Measurements from ENCODE around the gene KLHL24.
"Not testable (repeated sequence)": the region's sequence is repeated elsewhere in the genome, so short reads cannot be mapped to it uniquely, and the experiment has no call there.

Gene KLHL24

DNA sequence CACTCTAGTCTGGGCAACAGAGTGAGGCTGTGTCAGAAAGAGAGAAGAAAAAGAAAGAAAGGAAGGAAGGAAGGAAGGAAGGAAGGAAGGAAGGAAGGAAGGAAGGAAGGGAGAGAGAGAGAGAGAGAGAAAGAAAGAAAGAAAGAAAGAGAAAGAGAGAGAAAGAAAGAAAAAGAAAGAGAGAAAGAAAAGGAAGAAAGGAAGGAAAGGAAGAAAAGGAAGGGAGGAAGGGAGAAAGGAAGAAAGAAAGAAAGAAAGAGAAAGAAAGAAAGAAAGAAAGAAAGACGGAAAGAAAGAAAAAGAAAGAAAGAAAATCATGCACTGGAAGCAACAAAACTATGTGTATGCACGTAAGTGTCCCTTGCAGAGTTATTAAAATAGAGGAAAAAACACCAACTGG lies 12.9 kb upstream of the KLHL24 start:
- H3K36me3 Mint-ChIP-seq; H3K4me3 Mint-ChIP-seq; H3K4me1 Mint-ChIP-seq (ENCODE audit: low read depth); H3K27ac Mint-ChIP-seq; H3K9me3 Mint-ChIP-seq (ENCODE audit: low read depth); H3K27me3 Mint-ChIP-seq: not testable (repeated sequence)

DNA sequence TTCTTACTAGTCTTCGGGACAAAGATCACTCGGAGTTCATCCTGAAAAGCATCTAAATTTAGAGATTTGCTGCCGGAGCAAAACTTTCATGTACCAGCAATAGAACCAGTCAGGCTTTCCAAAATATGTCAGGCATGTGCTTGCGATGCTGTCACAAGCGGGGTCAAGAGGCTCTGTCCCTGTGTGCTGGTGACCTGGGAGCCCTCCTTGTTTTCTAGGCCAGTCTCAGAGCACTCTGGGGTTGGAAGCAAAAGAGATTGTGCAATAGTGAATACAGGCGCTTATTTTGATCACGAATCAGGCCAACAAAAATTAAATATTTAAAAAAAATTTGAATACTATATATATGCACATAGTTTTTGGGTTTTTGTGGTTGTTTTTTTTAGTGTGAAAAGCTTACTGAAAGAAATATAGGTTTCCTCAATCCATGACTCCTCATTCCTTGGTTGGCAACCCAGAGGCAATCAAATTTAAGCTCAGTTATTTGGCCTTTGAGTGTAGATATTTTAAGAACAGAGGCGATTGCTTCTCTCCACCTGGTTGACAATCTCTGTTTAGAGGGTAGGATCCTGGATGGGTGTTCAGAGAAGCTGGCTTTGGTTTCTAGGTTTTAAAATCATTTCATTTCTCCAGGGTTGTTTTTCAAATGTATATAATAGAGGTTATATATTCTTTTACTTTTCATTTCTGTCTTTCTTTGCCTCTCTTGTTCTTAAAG lies 8.4 kb upstream of the KLHL24 start:
- no peaks in the 10 kb centered on the region for H3K4me1 Mint-ChIP-seq (ENCODE audit: low read depth)
- no peaks in the 10 kb centered on the region for H3K9me3 Mint-ChIP-seq (ENCODE audit: low read depth)
- no peak overlapping the region for H3K4me3 Mint-ChIP-seq
- H3K27ac Mint-ChIP-seq: no peak overlapping the region
- H3K27me3 Mint-ChIP-seq: no peaks in the 10 kb centered on the region
- H3K36me3 Mint-ChIP-seq: peaks cover 2% of the 10 kb centered on the region

DNA sequence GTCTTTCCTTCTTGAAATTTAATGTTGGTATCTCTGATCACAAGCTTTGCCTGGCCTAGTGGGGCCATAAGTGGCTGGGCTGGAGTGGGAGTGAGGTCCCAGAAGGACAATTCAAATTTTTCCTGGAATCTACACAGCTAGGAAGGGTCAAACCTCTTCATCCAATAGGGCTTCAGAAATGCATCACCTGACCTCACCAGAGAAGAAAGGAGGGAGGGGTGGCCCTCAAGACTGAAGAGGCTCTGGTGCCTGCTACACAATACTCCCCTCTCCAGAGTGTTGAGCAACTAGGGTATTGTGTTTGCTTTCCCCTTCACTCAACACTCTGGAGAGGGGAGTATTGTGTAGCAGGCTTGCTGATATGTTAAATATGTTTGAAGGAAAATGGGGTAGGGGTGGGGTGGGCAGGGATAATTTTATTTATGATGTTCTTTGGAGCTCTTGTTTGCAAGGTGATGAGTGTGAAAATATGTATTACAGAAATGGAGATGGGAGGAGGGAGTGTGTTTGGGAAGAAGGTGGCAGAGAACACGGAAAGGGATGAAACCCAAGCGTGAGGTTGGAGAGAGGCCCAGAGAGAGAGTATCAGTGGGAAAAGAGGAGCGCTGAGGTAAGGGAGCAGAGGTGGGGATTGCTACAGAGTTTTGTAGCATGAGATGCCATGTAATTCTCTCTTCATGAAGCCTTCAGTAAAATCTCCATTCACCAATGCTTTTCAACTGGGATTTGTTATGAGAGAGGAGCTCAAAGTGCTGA lies 5.7 kb upstream of the KLHL24 start:
- H3K4me1 Mint-ChIP-seq (ENCODE audit: low read depth): no peaks in the 10 kb centered on the region
- no peaks in the 10 kb centered on the region for H3K27me3 Mint-ChIP-seq
- H3K27ac Mint-ChIP-seq: no peak overlapping the region
- no peak overlapping the region for H3K4me3 Mint-ChIP-seq
- H3K36me3 Mint-ChIP-seq: peaks cover 2% of the 10 kb centered on the region
- H3K9me3 Mint-ChIP-seq (ENCODE audit: low read depth): no peaks in the 10 kb centered on the region

DNA sequence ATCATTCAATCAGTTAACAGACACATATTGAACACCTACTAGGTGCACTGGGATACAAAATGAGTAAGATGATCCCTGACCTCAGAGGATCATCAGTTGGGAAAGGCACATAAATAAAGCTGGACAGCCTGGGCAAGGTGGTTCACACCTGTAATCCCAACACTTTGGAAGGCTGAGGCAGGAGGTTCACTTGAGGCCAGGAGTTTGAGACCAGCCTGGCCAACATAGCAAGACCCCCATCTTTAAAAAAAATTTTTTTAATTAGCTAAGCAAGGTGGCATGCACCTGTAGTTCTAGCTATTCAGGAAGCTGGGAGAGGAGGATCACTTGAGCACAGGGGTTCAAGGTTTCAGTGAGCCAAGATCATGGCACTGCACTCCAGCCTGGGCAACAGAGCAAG lies 3.7 kb upstream of the KLHL24 start:
- no peak overlapping the region for H3K27ac Mint-ChIP-seq
- no peaks in the 10 kb centered on the region for H3K27me3 Mint-ChIP-seq
- H3K4me1 Mint-ChIP-seq (ENCODE audit: low read depth): peaks cover 5% of the 10 kb centered on the region
- H3K9me3 Mint-ChIP-seq (ENCODE audit: low read depth): no peaks in the 10 kb centered on the region
- peaks cover 2% of the 10 kb centered on the region for H3K36me3 Mint-ChIP-seq
- no peak overlapping the region for H3K4me3 Mint-ChIP-seq

DNA sequence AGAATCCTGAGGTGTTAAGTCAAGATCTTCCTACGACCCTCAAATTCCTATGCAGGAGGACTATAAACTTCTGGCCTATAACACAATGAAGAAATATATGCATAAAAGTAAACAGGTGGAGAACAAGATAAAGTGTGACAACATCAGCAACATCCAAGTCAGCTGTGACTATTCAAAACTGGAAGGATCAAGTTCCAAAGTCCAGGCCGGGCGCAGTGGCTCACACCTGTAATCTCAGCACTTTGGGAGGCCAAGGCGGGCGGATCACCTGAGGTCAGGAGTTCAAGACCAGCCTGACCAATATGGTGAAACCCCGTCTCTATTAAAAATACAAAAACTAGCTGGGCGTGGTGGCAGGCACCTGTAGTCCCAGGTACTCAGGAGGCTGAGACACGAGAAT lies 2.7 kb upstream of the KLHL24 start:
- H3K4me1 Mint-ChIP-seq (ENCODE audit: low read depth): peaks cover 14% of the 10 kb centered on the region
- not testable (repeated sequence) for H3K4me3 Mint-ChIP-seq, H3K36me3 Mint-ChIP-seq

DNA sequence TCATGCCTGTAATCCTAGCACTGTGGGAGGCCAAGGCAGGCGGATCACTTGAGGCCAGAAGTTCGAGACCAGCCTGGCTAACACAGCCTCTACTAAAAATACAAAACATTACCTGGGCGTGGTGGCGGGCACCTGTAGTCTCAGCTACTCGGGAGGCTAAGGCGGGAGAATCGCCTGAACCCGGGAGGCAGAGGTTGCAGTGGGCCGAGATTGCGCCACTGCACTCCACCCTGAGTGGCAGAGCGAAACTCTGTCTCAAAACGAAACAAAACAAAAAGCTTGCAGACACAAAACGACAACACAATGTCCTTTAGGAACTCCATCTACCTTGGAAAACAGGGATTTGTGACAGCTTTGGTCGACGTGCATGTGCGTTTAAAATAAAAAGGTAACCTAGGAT lies 716 bp upstream of the KLHL24 start:
- Mint-ChIP-seq H3K27ac (peak overlapping the region; percentile 72), H3K36me3 (no peaks in the 10 kb centered on the region)

More for the DNA sequence above, 2.7 kb upstream of the KLHL24 start:
- not testable (repeated sequence) for H3K9me3 Mint-ChIP-seq (ENCODE audit: low read depth); H3K27me3 Mint-ChIP-seq; H3K27ac Mint-ChIP-seq

DNA sequence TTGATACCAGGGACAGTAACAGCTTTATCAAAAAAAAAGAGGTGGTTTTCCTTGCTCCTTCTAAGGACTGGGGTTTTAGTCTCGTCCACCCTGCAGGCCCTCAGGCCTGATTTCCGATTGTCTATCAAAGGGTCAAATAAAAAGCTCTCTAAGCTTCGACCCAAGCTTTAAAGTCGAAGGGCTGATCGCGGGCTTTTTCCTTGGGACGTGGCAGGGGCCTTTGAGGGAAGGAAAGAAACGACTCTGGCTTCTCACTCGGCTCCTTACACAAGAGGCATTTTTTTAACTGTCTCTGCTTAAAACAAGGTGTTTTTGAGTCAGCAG lies 354 bp upstream of the KLHL24 start:
- H3K27me3 Mint-ChIP-seq: no peaks in the 10 kb centered on the region
- H3K4me3 Mint-ChIP-seq: peak overlapping the region; percentile 92
- peak overlapping the region; percentile 72 for H3K27ac Mint-ChIP-seq
- peaks cover 31% of the 10 kb centered on the region for H3K4me1 Mint-ChIP-seq (ENCODE audit: low read depth)
- H3K9me3 Mint-ChIP-seq (ENCODE audit: low read depth): no peaks in the 10 kb centered on the region
- no peaks in the 10 kb centered on the region for H3K36me3 Mint-ChIP-seq

More for the DNA sequence above, 716 bp upstream of the KLHL24 start:
- peaks cover 27% of the 10 kb centered on the region for H3K4me1 Mint-ChIP-seq (ENCODE audit: low read depth)
- peak overlapping the region; percentile 92 for H3K4me3 Mint-ChIP-seq
- no peaks in the 10 kb centered on the region for H3K9me3 Mint-ChIP-seq (ENCODE audit: low read depth)
- H3K27me3 Mint-ChIP-seq: no peaks in the 10 kb centered on the region

DNA sequence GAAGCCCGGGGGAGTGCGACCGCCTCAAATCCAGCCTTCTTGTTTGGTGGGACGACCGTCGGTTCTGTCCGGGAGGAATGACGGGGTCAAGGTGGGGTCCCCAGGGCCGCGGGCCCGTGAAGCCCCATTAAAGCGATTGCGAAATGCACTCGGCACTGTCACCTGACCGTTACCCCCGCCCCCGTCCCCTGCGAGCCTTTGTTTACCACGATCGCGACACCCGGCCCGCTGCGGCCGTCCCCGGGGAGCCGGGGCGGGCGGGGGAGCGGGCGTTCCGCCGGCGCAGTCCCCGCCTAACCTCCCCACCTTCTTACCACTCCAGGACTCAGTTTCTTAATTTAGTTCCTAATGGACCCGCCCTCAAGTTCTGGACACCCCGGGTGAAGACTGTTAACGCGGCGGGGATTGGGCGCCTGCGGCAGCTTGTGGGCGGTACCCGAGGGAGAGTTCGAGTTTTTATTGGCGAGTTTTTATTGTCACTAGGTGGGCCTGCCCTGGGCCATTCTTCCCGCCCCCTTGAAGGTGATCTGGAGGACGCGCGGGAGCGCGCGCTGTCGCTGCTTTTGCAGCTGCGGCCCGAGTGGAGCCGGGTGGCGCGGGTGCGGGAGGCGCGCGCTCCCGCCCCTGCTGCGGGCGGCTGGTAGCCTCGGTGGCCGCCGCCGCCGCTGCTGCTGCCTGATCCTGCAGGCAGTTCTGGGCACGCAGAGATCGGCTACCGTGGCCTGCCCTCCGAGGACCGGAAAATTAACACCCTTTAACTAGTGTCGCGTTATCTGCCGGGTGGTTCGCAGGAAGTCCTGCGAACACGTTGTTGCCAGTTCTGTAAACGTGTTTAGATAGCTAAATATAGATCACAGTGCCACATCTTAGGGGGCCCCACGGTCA lies 1.0 kb downstream of the KLHL24 start:
- Mint-ChIP-seq H3K36me3 (peaks cover under 1% of the 10 kb centered on the region), H3K9me3 (ENCODE audit: low read depth) (no peaks in the 10 kb centered on the region), H3K4me1 (ENCODE audit: low read depth) (peaks cover 36% of the 10 kb centered on the region), H3K27me3 (no peaks in the 10 kb centered on the region), H3K4me3 (peak overlapping the region; percentile 92), H3K27ac (peak overlapping the region; percentile 94)

DNA sequence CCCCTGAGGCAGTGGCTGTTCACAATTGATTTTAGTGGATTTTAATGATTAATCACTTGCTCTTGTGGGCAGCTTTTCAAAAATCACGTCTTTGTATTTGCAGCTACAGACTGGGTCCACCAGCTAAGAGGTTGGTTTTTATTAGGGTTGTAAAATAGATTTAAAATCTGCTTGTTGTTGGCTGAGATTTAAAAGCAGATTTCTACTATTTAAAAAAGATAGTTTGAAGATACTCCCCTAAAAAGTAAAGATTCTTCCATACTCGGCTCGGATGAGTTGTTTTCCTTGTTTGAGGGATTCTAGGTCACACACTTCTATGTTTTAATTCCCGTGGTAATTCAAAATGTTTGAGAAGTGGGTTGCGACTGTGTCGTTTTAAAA lies 1.7 kb downstream of the KLHL24 start:
- Mint-ChIP-seq H3K27me3 (no peaks in the 10 kb centered on the region), H3K27ac (peak overlapping the region; percentile 94), H3K9me3 (ENCODE audit: low read depth) (no peaks in the 10 kb centered on the region), H3K4me1 (ENCODE audit: low read depth) (peaks cover 42% of the 10 kb centered on the region), H3K4me3 (peak overlapping the region; percentile 92), H3K36me3 (peaks cover 6% of the 10 kb centered on the region)

DNA sequence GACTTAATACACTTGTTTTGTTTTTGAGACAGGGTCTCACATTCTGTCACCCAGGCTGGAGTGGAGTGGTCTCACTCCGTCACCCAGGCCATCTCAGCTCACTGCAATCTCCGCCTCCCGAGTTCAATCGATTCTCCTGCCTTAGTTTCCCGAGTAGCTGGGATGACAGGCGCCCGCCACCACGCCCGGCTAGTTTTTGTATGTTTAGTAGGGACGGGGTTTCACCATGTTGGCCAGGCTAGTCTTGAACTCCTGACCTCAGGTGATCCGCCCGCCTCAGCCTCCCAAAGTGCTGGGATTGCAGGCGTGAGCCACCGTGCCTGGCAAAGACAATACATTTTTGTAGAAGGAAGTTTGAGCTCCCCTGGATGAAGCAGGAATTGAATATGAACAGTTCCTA lies 2.2 kb downstream of the KLHL24 start:
- peaks cover 46% of the 10 kb centered on the region for H3K4me1 Mint-ChIP-seq (ENCODE audit: low read depth)
- H3K27me3 Mint-ChIP-seq; H3K9me3 Mint-ChIP-seq (ENCODE audit: low read depth); H3K36me3 Mint-ChIP-seq: not testable (repeated sequence)
- H3K4me3 Mint-ChIP-seq: peak overlapping the region; percentile 92
- peak overlapping the region; percentile 94 for H3K27ac Mint-ChIP-seq

DNA sequence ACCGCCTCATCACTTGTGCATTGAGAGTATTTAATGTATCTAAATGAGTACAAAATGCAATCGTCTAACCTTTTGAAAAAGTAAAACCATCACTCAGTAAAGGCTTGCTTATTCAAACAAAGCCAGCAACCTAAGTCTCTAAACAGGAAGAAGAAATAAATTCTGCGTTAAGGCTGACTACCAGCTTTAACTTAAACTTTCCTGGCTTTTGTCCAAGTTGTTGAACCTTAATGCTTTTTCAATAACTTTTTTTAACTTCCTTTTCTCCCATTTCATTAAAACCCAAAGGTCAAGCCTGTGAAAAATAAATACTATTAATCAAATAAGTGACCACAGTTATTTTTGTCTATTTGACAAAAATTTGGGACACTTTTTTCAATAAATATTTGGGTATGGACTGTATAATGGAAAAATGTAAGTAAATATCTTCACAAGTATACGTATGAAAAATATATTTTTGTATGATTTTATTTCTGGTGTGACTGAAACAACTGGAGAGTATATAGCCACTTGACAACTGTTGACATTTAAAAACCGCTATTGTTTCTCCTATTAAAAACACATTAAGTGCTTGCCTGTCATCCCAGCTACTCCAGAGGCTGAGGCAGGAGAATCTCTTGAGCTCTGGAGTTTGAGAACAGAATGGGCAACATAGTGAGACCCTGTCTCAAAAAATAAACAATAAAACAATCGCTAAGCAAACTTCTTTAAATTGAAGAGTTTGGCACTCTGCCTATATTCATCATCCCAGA lies 2.9 kb downstream of the KLHL24 start:
- peaks cover 46% of the 10 kb centered on the region for H3K4me1 Mint-ChIP-seq (ENCODE audit: low read depth)
- no peaks in the 10 kb centered on the region for H3K27me3 Mint-ChIP-seq
- H3K27ac Mint-ChIP-seq: peak overlapping the region; percentile 94
- H3K4me3 Mint-ChIP-seq: peak overlapping the region; percentile 92
- H3K9me3 Mint-ChIP-seq (ENCODE audit: low read depth): no peaks in the 10 kb centered on the region
- peaks cover 6% of the 10 kb centered on the region for H3K36me3 Mint-ChIP-seq

DNA sequence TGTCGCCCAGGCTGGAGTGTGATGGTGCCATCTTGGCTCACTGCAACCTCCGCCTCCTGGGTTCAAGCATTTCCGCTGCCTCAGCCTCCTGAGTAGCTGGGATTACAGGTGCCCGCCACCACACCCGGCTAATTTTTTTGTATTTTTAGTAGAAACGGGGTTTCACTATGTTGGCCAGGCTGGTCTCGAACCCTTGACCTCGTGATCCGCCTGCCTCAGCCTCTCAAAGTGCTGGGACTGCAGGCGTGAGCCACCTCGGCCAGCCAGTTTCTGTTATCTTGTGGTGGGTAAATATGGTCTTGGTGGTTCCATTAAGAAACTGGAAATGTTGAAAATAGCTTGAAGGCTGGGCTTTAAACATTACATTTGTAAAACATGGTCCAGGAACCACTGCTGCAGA lies 5.2 kb downstream of the KLHL24 start:
- H3K4me1 Mint-ChIP-seq (ENCODE audit: low read depth): peaks cover 54% of the 10 kb centered on the region
- H3K4me3 Mint-ChIP-seq; H3K9me3 Mint-ChIP-seq (ENCODE audit: low read depth); H3K27me3 Mint-ChIP-seq; H3K27ac Mint-ChIP-seq; H3K36me3 Mint-ChIP-seq: not testable (repeated sequence)

DNA sequence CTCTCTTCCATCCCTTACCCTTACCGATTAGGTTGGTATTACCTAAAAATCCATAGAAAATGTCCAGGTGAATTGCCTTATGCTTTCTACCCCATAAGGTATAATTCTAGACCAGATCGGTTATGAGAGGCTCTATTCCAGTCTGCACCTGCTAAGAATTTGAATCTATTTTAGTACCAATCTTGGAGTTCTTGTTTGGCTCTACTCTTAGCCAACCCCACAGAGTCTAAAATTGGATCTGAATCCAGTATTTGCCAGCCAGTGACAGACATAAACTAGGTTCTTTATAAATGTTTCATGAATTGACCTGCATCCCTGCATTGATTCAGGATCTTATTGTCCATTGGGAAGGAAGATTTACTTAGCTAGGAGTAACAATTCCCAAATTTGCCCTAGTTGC lies 6.5 kb downstream of the KLHL24 start:
- H3K27ac Mint-ChIP-seq: peak overlapping the region; percentile 64
- H3K27me3 Mint-ChIP-seq: no peaks in the 10 kb centered on the region
- H3K4me1 Mint-ChIP-seq (ENCODE audit: low read depth): peaks cover 53% of the 10 kb centered on the region

DNA sequence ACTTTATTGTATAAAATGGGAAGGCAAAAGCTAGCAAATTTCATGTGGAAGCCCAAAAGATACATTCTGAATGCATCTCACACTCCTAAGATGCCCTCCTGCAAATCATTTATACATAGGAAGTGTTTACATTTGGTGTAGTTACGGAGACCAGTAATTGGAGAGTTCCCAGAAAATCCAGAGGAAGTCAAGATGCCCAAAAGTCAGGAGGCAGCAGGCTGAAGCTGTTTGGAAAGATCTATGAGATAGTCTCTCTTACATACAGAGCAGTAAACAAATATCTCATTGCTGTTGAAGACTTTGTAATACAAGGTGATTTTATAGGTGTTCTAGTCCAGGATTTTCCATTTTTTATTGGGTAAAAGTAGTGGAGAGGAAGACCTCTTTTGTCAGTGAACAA lies 8.8 kb downstream of the KLHL24 start:
- Mint-ChIP-seq H3K27ac (no peak overlapping the region), H3K27me3 (no peaks in the 10 kb centered on the region), H3K4me1 (ENCODE audit: low read depth) (peaks cover 35% of the 10 kb centered on the region), H3K4me3 (no peak overlapping the region), H3K36me3 (peaks cover 18% of the 10 kb centered on the region), H3K9me3 (ENCODE audit: low read depth) (no peaks in the 10 kb centered on the region)

More for the DNA sequence above, 6.5 kb downstream of the KLHL24 start:
- peaks cover 8% of the 10 kb centered on the region for H3K36me3 Mint-ChIP-seq
- H3K9me3 Mint-ChIP-seq (ENCODE audit: low read depth): no peaks in the 10 kb centered on the region
- no peak overlapping the region for H3K4me3 Mint-ChIP-seq

Data from activated naive CD8-positive, alpha-beta T cell (primary cell).